ENCODE measurements around the gene CD59. TPM values are rescaled to one million over a fixed set of nuclear protein-coding genes. Genes with fewer than 3 reads are reported as not detected.

The CD59 gene
- total and polyA plus RNA-seq, 2 donors (not counting 3 experiments of a cell fraction or from before 2014, with no cell fraction given): 992 to 1,084 TPM

GRCh38 chr11:33656768-33657167 lies 79.5 kb downstream of the CD59 start:
- H4K20me1 ChIP-seq (replicated peaks; ENCODE audit: control insufficient read depth, extremely low read depth, insufficient read depth, low read length): no peaks in the 10 kb centered on the region
- H3K4me3 ChIP-seq (replicated peaks in 1 of 3; ENCODE audit: insufficient read depth in 1 of 3, low read depth in 1 of 3, low read length in 3 of 3): no peak overlapping the region
- H2AFZ ChIP-seq (ENCODE audit: low read depth, low read length): no peak overlapping the region
- H3K27me3 ChIP-seq (ENCODE audit: control insufficient read depth in 2 of 2, insufficient read depth in 2 of 2, low read length in 2 of 2): no peaks in the 10 kb centered on the region
- H3K79me2 ChIP-seq (ENCODE audit: control insufficient read depth, insufficient read depth, low read length): no peaks in the 10 kb centered on the region
- CTCF ChIA-PET: no interaction called here
- intact Hi-C loops (cut with micrococcal nuclease) (no loop called here), dilution Hi-C loops (cut with MboI; ENCODE audit: extremely low pct_ligation_motif_present, low sequenced_read_pairs) (no loop called here)
- BruUV-seq (replicated peaks): no TSS peak
- H3K9ac ChIP-seq (replicated peaks; ENCODE audit: extremely low read depth, insufficient read depth, low read length): no peak overlapping the region
- H3K36me3 ChIP-seq (ENCODE audit: control insufficient read depth in 2 of 2, extremely low read depth in 1 of 2, insufficient read depth in 2 of 2, low read length in 2 of 2): no peaks in the 10 kb centered on the region
- no peak for DNase-seq (ENCODE audit: low read depth, low spot score)
- no peak for FAIRE-seq
- TF ChIP-seq FOS (IDR thresholded peaks at IDR 0.05; ENCODE audit: borderline replicate concordance, insufficient read depth, low read length) (no peak), MYC (IDR thresholded peaks at IDR 0.05; ENCODE audit: low read depth, low read length) (no peak), GATA2 (IDR thresholded peaks at IDR 0.05; ENCODE audit: insufficient read depth, insufficient read length, low read depth, low read length) (no peak), POLR2AphosphoS5 (IDR thresholded peaks at IDR 0.05; ENCODE audit: insufficient read depth, low read depth, low read length) (no peak), POLR2A (IDR thresholded peaks at IDR 0.05; ENCODE audit: low read depth, low read length) (no peak), EZH2 (IDR thresholded peaks at IDR 0.05; ENCODE audit: borderline replicate concordance, low read depth, low read length, severe bottlenecking) (no peak), CTCF (IDR thresholded peaks at IDR 0.05; ENCODE audit: extremely low read depth in 1 of 2, insufficient read depth in 1 of 2, low read depth in 1 of 2, low read length in 2 of 2) (no peak), JUN (IDR thresholded peaks at IDR 0.05; ENCODE audit: borderline replicate concordance, insufficient read depth, insufficient read length, low read depth) (no peak), MAX (IDR thresholded peaks at IDR 0.05; ENCODE audit: insufficient read depth, insufficient read length) (no peak)
- no peaks in the 10 kb centered on the region for H3K9me3 ChIP-seq (replicated peaks; ENCODE audit: control insufficient read depth, insufficient read depth, low read length)
- H3K27ac ChIP-seq (ENCODE audit: insufficient read depth, low read depth, low read length): no peak overlapping the region
- H3K4me2 ChIP-seq (ENCODE audit: insufficient read depth, low read length): no peak overlapping the region
- H3K4me1 ChIP-seq (ENCODE audit: control insufficient read depth, extremely low read depth, insufficient read depth, low read length): no peaks in the 10 kb centered on the region
- H3K9me1 ChIP-seq (replicated peaks; ENCODE audit: control insufficient read depth, extremely low read depth, insufficient read depth, low read length): no peaks in the 10 kb centered on the region
- POLR2A ChIA-PET: no interaction called here

Data from endothelial cell of umbilical vein (primary cell).